ENCODE data around the gene NCLN.
A peak's percentile ranks its signal among the peaks of the same experiment; 100 is the strongest.

- peak; percentile 73 for TF ChIP-seq POLR2A (IDR thresholded peaks at IDR 0.05; ENCODE audit: low read depth, low read length)
- peak; percentile 60; the same call in 1 of the 2 replicates for TF ChIP-seq POLR2AphosphoS5 (IDR thresholded peaks at IDR 0.05; ENCODE audit: low read depth, low read length)
- peak; percentile 52; the same call in 1 of the 2 replicates for TF ChIP-seq POU2F2 (IDR thresholded peaks at IDR 0.05; ENCODE audit: low read depth, low read length)
- TF ChIP-seq TAF1 (IDR thresholded peaks at IDR 0.05; ENCODE audit: low read depth, low read length) = peak; percentile 56
- no peak for TF ChIP-seq PAX5 (IDR thresholded peaks at IDR 0.05; ENCODE audit: insufficient read depth, low read length, severe bottlenecking)
Observed at GRCh38 chr19:3154957-3155736, 30.6 kb upstream of the NCLN start.
